ENCODE data around the gene GPR151. TPM values are rescaled to one million over a fixed set of nuclear protein-coding genes. Genes with fewer than 3 reads are reported as not detected.

The GPR151 gene
- total RNA-seq, 2 experiments from 2014 or later = not detected

DNA sequence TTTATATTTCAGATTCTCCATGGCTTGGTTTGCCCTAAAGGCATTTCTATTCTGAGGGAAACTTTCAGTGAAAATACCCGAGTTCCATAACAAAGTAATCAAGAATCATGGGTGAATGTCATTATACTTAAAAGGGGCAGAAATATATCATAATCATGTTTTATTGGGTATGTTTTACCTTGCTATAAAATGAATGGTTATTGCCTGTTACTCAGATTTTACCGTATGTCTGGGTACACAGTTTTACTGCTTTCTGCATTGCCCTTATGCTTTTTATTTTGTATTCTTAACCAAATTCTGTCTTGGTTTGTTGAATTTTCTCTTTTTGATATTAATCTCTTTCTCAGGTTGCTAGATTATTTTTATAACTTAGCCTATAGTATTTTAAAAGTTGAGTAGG, 2.5 kb downstream of the GPR151 start:
- Histone ChIP-seq H3K9me2 (ENCODE audit: insufficient read depth, low read length) (no peaks in the 10 kb centered on the region), H2AFZ (ENCODE audit: low read length) (no peak overlapping the region), H3K36me3 (ENCODE audit: insufficient read depth, low read length) (peaks cover 56% of the 10 kb centered on the region), H3K9me3 (ENCODE audit: low read length) (no peaks in the 10 kb centered on the region), H3K4me1 (ENCODE audit: insufficient read depth, low read length, poor library complexity, severe bottlenecking) (no peaks in the 10 kb centered on the region), H3K79me2 (ENCODE audit: insufficient read depth, low read depth, low read length) (no peaks in the 10 kb centered on the region), H4K20me1 (ENCODE audit: insufficient read depth, low read length) (no peaks in the 10 kb centered on the region), H3K27ac (ENCODE audit: low read depth, low read length, poor library complexity, severe bottlenecking) (no peak overlapping the region), H3K4me2 (ENCODE audit: low read length) (no peak overlapping the region), H3K4me3 (ENCODE audit: low read depth, low read length, poor library complexity, severe bottlenecking) (no peak overlapping the region)
- no TSS peak for BruUV-seq (replicated peaks)
- no peak for DNase-seq (ENCODE audit: low spot score)
- intact Hi-C loops (cut with micrococcal nuclease; ENCODE audit: unreplicated experiment) = no loop called here
- no peak for TF ChIP-seq CTCF (conservative IDR thresholded peaks at IDR 0.05; ENCODE audit: low read length)
- ChIA-PET POLR2A (interaction anchor here (1.2 kb wide), 1 partner anchor 17 kb away, joined by 3 read pairs; no protein-coding TSS in a partner anchor), CTCF (ENCODE audit: unreplicated experiment) (no interaction called here)

- H3K79me2 ChIP-seq (ENCODE audit: insufficient read depth, low read depth, low read length) = no peaks in the 10 kb centered on the region
- no peak overlapping the region for H3K27ac ChIP-seq (ENCODE audit: low read depth, low read length, poor library complexity, severe bottlenecking)
- H2AFZ ChIP-seq (ENCODE audit: low read length) = no peak overlapping the region
- H3K4me3 ChIP-seq (ENCODE audit: low read depth, low read length, poor library complexity, severe bottlenecking) = no peak overlapping the region
- TSS peak; percentile 82 for BruUV-seq (replicated peaks)
- H4K20me1 ChIP-seq (ENCODE audit: insufficient read depth, low read length) = peaks cover 3% of the 10 kb centered on the region; the same call in 1 of the 2 replicates
- POLR2A ChIA-PET = interaction anchor here (0.6 kb wide), 1 partner anchor 971 kb away, joined by 3 read pairs; no protein-coding TSS in a partner anchor
- no peaks in the 10 kb centered on the region for H3K9me2 ChIP-seq (ENCODE audit: insufficient read depth, low read length)
- H3K9me3 ChIP-seq (ENCODE audit: low read length) = no peaks in the 10 kb centered on the region
- peaks cover 84% of the 10 kb centered on the region for H3K36me3 ChIP-seq (ENCODE audit: insufficient read depth, low read length)
- no peak overlapping the region for H3K4me2 ChIP-seq (ENCODE audit: low read length)
- CTCF ChIA-PET (ENCODE audit: unreplicated experiment) = no interaction called here
- no peaks in the 10 kb centered on the region for H3K4me1 ChIP-seq (ENCODE audit: insufficient read depth, low read length, poor library complexity, severe bottlenecking)
- DNase-seq (ENCODE audit: low spot score) = no peak
- intact Hi-C loops (cut with micrococcal nuclease; ENCODE audit: unreplicated experiment) = no loop called here
- TF ChIP-seq CTCF (conservative IDR thresholded peaks at IDR 0.05; ENCODE audit: low read length) = no peak
- no peak for TF ChIP-seq EZH2phosphoT487 (IDR thresholded peaks at IDR 0.05; ENCODE audit: borderline replicate concordance, low read depth, low read length)
Observed at GRCh38 chr5:146510559-146511125, 5.3 kb downstream of the GPR151 start.

DNA sequence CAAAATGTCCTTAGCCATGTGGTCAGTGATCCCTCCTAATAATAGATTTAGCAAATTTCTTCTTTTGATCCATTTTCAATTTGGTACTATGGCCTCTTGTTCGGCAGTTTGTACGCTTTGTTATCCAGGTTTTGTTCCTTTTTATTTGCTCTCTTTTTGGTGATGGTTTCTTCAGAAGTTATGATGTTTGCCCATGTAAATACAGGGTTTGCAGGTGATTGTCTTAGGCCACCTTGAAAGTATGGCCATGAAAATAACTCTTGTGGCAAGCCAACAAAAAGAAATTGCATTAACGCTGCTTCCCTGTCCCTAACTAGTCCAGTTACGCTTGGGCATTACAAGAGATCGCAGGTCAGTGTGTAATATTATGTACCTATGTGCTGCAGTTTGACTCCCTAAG, 8.6 kb downstream of the GPR151 start:
- Histone ChIP-seq H4K20me1 (ENCODE audit: insufficient read depth, low read length) (peaks cover 3% of the 10 kb centered on the region; the same call in 1 of the 2 replicates), H3K36me3 (ENCODE audit: insufficient read depth, low read length) (peaks cover 99% of the 10 kb centered on the region), H3K4me1 (ENCODE audit: insufficient read depth, low read length, poor library complexity, severe bottlenecking) (no peaks in the 10 kb centered on the region), H2AFZ (ENCODE audit: low read length) (no peak overlapping the region), H3K4me2 (ENCODE audit: low read length) (no peak overlapping the region), H3K27ac (ENCODE audit: low read depth, low read length, poor library complexity, severe bottlenecking) (no peak overlapping the region), H3K79me2 (ENCODE audit: insufficient read depth, low read depth, low read length) (no peaks in the 10 kb centered on the region), H3K9me2 (ENCODE audit: insufficient read depth, low read length) (no peaks in the 10 kb centered on the region), H3K9me3 (ENCODE audit: low read length) (no peaks in the 10 kb centered on the region), H3K4me3 (ENCODE audit: low read depth, low read length, poor library complexity, severe bottlenecking) (no peak overlapping the region)
- BruUV-seq (replicated peaks) = no TSS peak
- POLR2A ChIA-PET = no interaction called here
- TF ChIP-seq EZH2phosphoT487 (IDR thresholded peaks at IDR 0.05; ENCODE audit: borderline replicate concordance, low read depth, low read length) (no peak), CTCF (conservative IDR thresholded peaks at IDR 0.05; ENCODE audit: low read length) (no peak)
- CTCF ChIA-PET (ENCODE audit: unreplicated experiment) = no interaction called here
- intact Hi-C loops (cut with micrococcal nuclease; ENCODE audit: unreplicated experiment) = no loop called here
- DNase-seq (ENCODE audit: low spot score) = no peak

Measured in OCI-LY7 (cell line).